ENCODE measurements around the gene SASS6.

GRCh38 chr1:100127226-100127625 lies 5.5 kb downstream of the SASS6 start:
- TF ChIP-seq CTCF (IDR thresholded peaks at IDR 0.05; ENCODE audit: poor library complexity, severe bottlenecking) (no peak), EZH2 (IDR thresholded peaks at IDR 0.05; ENCODE audit: borderline replicate concordance, insufficient read depth, low read length, poor library complexity, severe bottlenecking) (no peak), MXI1 (conservative IDR thresholded peaks at IDR 0.05; ENCODE audit: poor library complexity, severe bottlenecking) (no peak), RAD21 (conservative IDR thresholded peaks at IDR 0.05) (no peak), POLR2AphosphoS5 (IDR thresholded peaks at IDR 0.05) (no peak), TAF1 (IDR thresholded peaks at IDR 0.05; ENCODE audit: low read depth) (no peak), SMC3 (conservative IDR thresholded peaks at IDR 0.05; ENCODE audit: poor library complexity) (no peak), REST (IDR thresholded peaks at IDR 0.05; ENCODE audit: borderline replicate concordance) (no peak)

All from neural cell (in vitro differentiated cells).